CD4-positive, alpha-beta T cell treated with Interleukin-17A for 4 hours (primary cell): Measurements from ENCODE around the gene EFCAB6.

Experiments
- DNase-seq: peaks from one replicate; pipeline ENCODE4 v3.0.0-alpha.2; 2020; ENCODE audit warnings: mixed read lengths

EFCAB6 gene

GRCh38 chr22:43631846-43632245 lies 180.3 kb downstream of the EFCAB6 start:
- DNase-seq = no peak

- DNase-seq = no peak
These were observed 180.9 kb downstream of the EFCAB6 start for GRCh38 chr22:43631201-43631600.

GRCh38 chr22:43630451-43630850 lies 181.7 kb downstream of the EFCAB6 start:
- DNase-seq = no peak

GRCh38 chr22:43628250-43628649 lies 183.9 kb downstream of the EFCAB6 start:
- DNase-seq = no peak

- no peak for DNase-seq
These were observed 184.5 kb downstream of the EFCAB6 start for GRCh38 chr22:43627485-43628213.

- no peak for DNase-seq
These were observed 186.9 kb downstream of the EFCAB6 start for GRCh38 chr22:43625242-43625641.

GRCh38 chr22:43624144-43624998 lies 187.7 kb downstream of the EFCAB6 start:
- no peak for DNase-seq

GRCh38 chr22:43622886-43623285 lies 189.2 kb downstream of the EFCAB6 start:
- DNase-seq = no peak

GRCh38 chr22:43620197-43620596 lies 191.9 kb downstream of the EFCAB6 start:
- DNase-seq = no peak

GRCh38 chr22:43618517-43618916 lies 193.6 kb downstream of the EFCAB6 start:
- DNase-seq = no peak

GRCh38 chr22:43616645-43617044 lies 195.5 kb downstream of the EFCAB6 start:
- no peak for DNase-seq

GRCh38 chr22:43600265-43600664 lies 211.8 kb downstream of the EFCAB6 start:
- no peak for DNase-seq

GRCh38 chr22:43592476-43592875 lies 219.6 kb downstream of the EFCAB6 start:
- no peak for DNase-seq

- DNase-seq = no peak
These were observed 220.7 kb downstream of the EFCAB6 start for GRCh38 chr22:43591380-43591779.

GRCh38 chr22:43587574-43587973 lies 224.5 kb downstream of the EFCAB6 start:
- DNase-seq = no peak

GRCh38 chr22:43583501-43583900 lies 228.6 kb downstream of the EFCAB6 start:
- DNase-seq = no peak

- no peak for DNase-seq
These were observed 229.7 kb downstream of the EFCAB6 start for GRCh38 chr22:43582394-43582793.

- no peak for DNase-seq
These were observed 231.8 kb downstream of the EFCAB6 start for GRCh38 chr22:43580271-43580750.

- no peak for DNase-seq
These were observed 237.4 kb downstream of the EFCAB6 start for GRCh38 chr22:43574738-43575137.

- DNase-seq = no peak
These were observed 239.4 kb downstream of the EFCAB6 start for GRCh38 chr22:43572710-43573109.

- DNase-seq = no peak
These were observed 240.9 kb downstream of the EFCAB6 start for GRCh38 chr22:43571181-43571580.

- no peak for DNase-seq
These were observed 241.5 kb downstream of the EFCAB6 start for GRCh38 chr22:43570531-43571165.

- no peak for DNase-seq
These were observed 243.0 kb downstream of the EFCAB6 start for GRCh38 chr22:43569111-43569510.
